Non-pigmented ciliary epithelial cell (primary cell): ENCODE results near the gene LYZ.

Experiments
- DNase-seq: peaks from one replicate; pipeline ENCODE4 v3.0.0-alpha.2; 2010; ENCODE audit warnings: low read depth

LYZ gene

DNA sequence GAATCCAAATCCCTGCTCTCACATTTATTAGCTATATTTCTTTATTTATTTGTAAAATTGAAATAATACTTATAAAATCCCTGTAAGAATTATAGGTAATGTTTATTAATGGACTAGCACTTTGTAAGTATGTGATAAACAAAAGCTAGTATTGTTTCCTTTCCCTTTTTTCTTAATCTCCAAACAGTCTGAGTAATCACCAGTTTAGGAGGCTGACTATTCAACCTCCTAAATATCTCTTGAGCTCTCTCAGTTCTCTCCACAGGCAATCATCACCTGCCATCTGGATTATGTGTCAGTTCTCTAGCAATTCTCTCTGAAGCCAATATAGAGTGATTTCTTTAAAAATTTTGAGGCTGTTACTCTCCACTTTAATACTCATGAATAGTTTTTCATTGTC lies 9.2 kb upstream of the LYZ start:
- DNase-seq, result no peak

DNA sequence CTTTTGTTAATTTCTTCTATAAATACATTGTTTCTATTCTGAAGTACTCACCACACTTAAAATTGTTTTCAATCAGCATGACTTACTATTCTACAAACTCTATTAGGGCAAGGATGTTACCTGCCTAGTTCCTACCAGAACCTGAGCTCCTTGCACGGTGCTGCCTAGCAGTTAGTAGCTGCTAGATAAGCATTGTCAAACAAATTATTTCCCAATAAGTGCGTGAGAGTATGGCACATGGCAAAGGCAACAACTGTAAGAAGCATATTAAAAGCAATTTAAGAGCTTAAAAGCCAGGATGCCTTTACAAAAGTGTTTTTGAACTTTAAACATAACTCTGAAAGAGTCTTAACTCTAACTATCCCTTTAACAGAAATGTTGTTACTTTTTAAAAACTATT lies 8.2 kb upstream of the LYZ start:
- DNase-seq, result no peak

DNA sequence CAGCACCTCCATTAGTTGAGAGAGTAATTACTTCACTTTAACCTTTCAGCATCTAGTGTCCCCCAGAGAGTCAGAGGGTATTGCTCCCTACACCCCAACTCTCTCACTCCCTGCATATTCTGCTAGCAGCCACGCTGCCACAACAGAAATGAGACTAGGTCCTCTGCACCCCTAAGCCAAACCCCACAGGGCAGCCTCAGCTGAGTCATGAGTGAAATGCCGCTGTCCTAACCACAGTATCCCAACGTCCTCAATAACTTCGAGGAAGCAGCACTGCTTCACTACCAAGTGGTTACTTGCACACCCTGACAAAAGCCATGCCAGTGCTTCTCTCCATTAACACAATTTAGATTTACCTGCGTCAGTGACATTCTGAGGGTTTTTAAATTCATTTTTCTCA lies 6.9 kb upstream of the LYZ start:
- no peak for DNase-seq

DNA sequence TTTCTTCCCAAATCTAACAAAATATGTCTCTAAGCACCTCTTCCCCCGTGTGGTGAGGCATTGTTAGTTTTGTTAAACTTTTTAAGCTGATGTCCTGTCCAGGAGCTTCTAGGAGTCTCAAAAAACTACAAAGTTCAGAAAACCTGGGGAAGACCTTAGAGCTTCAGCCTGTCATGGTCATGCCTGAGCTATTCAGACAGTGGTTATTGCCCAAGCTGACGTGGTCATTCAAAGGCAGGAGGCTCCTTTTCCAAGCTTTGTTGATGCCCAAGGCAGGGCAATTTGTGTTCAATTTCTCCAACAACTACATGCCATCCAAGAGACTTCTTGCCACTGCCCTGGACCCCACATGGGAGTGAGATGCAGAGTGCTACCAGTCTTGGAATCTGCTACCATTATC lies 5.8 kb upstream of the LYZ start:
- no peak for DNase-seq

DNA sequence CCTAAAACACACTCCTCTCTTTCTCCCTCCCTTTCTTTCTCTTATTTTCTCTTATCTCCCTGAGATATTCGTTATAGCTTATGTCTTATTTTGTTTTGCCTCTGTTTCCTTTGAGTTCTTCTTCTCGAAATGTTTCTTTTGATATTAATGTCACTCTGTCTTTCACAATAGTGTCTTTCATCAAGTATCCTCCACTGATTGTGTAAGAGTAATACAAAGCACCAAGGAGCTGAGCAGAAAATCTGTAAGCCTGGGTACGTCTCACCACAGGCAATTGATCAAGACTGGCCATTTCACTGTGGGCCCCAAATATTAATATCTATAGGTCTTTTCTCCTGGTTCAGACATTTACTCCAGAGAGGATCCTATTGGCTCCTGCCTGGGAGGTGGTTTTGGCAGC lies 4.8 kb upstream of the LYZ start:
- DNase-seq, result no peak

- DNase-seq, result no peak
Measured at GRCh38 chr12:69343885-69344612, 4.1 kb upstream of the LYZ start.

GRCh38 chr12:69345077-69345476 lies 3.1 kb upstream of the LYZ start:
- DNase-seq, result no peak

GRCh38 chr12:69345742-69346141 lies 2.4 kb upstream of the LYZ start:
- DNase-seq, result no peak

- no peak for DNase-seq
Measured at GRCh38 chr12:69350002-69350626, 1.9 kb downstream of the LYZ start.

DNA sequence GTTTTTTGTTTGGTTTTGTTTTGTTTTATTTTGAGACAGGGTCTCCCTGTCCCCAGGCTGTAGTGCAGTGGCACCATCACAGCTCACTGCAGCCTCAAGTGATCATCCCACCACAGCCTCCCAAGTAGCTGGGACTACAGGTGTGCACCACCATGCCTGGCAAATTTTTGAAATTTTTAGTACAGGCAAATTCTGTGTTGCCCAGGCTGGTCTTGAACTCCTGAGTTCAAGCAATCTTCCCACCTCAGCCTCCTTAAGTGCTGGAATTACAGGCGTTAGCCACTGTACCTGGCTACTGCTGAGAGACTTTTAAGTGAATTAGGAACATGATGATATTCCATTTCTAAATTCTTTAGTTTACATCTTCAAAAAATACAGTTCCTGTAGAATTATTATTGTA lies 2.6 kb downstream of the LYZ start:
- DNase-seq, result no peak

GRCh38 chr12:69351462-69352236 lies 3.5 kb downstream of the LYZ start:
- DNase-seq, result no peak

- DNase-seq, result no peak
Measured at GRCh38 chr12:69352904-69353303, 4.7 kb downstream of the LYZ start.

- DNase-seq, result no peak
Measured at GRCh38 chr12:69354172-69354555, 6.0 kb downstream of the LYZ start.

- no peak for DNase-seq
Measured at GRCh38 chr12:69354556-69355187, 6.5 kb downstream of the LYZ start.

DNA sequence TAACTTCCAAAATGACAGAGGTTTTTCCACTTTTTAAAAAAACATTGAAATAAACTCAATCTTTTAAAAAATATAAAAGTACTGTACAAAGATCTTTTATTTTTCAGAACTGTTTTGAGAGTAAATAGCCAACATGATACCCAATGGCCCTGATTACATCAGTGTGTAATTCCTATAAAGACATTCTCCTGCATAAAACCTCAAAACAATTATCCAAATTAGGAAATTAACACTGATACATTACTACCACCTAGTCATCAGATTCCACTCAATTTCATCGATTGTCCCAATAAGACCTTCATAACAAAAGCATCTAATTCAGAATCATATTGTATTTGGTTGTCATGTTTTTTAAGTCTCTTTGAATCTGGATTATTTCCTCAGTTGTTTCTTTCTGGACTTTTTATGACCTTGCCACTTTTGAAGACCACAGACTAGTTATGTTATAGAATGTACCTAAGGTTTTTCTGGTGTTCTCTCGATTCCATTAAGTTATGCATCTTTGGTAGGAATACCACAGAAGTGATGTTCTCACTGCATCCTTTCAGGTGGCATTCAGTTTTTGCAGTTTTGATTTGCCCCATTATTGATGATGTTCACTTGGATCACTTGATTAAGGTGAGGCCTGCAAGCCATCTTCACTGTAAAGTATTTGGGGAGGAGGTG lies 7.3 kb downstream of the LYZ start:
- no peak for DNase-seq

- peak; percentile 40 for DNase-seq
Measured at GRCh38 chr12:69359531-69360347, 11.6 kb downstream of the LYZ start, which contains the start of gene YEATS4. TSS of gene YEATS4 (plus strand) at chr12:69359743. CDS start at chr12:69359973, 230 bp downstream.

GRCh38 chr12:69360348-69360672 lies 12.1 kb downstream of the LYZ start:
- no peak for DNase-seq

- DNase-seq, result no peak
Measured at GRCh38 chr12:69366796-69367195, 18.6 kb downstream of the LYZ start.

DNA sequence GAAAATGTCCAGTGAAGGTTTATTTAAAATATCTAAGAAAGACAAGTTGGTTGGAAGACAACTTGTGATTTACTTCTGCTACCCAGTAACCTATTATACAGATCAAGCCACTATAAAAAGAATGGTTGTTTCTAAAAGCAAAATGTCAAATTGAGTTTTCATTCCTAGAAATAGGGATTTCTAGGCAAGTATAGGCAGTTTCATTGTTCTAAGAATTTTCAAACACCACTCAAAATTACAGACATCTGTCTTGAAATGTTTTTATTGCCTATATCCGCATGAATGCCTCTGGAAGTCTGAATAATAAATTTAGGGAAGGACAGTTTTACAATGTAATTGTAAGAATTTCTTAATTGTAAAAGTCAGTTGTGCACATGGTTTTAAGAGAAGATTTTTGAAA lies 20.0 kb downstream of the LYZ start:
- DNase-seq, result no peak

DNA sequence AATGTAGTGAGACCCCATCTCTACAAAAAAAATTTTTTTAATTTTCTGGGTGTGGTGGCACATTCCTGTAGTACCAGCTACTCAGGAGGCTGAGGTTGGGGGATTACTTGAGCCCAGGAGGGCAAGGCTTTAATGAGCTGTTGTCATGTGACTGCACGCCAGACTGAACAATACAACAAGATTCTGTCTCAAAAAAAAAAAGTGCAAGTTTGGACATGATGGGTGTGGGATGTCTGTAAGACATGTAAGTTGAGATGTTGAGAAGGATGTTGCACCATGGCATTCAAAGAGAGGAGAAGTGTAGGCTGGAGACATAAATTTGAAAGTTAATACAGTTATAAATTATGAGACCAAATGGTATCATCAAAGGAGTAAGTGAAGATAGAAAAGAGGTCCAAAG lies 34.9 kb downstream of the LYZ start:
- DNase-seq, result no peak

DNA sequence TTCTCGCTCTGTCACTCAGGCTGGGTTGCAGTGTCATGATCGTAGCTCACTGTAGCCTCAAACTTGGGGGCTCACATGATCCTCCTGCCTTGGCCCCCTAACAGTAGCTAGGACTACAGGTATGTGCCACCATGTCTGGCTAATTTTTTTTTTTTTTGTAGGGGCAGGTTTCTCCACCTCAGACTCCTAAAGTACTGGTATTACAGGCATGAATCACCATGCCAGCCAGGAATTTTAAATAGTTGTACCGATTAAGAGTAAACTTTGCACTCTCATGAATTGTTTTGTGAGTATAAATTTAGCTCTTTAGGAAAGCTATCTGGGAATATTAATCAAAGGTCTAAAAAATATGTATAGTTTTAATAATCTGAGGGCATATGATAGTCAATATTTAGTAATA lies 36.9 kb downstream of the LYZ start:
- DNase-seq, result no peak
